Measurements from ENCODE around the gene PCDH9.

DNA sequence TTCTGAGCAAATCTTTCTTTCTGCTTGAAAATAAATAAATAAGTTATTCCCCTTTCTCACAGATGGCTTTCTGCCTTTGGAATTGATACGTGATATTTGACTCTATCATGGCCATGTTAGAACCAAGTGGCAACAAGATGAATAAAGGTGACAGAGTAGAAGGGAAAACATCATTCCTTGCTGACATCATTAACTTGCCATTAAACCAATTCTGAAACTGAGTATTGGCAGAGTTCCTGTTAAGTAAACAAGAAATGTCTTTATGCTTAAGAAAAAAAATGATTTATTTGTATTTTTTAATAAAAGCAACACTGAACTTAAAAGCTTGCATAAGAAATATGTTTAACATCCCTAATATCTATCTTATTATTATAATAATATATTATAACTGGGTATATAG lies 828.1 kb downstream of the PCDH9 start:
- TF ChIP-seq EZH2 (IDR thresholded peaks at IDR 0.05; ENCODE audit: insufficient read depth, low read length) = no peak
- TF ChIP-seq, protein P1, sequence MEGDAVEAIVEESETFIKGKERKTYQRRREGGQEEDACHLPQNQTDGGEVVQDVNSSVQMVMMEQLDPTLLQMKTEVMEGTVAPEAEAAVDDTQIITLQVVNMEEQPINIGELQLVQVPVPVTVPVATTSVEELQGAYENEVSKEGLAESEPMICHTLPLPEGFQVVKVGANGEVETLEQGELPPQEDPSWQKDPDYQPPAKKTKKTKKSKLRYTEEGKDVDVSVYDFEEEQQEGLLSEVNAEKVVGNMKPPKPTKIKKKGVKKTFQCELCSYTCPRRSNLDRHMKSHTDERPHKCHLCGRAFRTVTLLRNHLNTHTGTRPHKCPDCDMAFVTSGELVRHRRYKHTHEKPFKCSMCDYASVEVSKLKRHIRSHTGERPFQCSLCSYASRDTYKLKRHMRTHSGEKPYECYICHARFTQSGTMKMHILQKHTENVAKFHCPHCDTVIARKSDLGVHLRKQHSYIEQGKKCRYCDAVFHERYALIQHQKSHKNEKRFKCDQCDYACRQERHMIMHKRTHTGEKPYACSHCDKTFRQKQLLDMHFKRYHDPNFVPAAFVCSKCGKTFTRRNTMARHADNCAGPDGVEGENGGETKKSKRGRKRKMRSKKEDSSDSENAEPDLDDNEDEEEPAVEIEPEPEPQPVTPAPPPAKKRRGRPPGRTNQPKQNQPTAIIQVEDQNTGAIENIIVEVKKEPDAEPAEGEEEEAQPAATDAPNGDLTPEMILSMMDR (IDR thresholded peaks at IDR 0.05; ENCODE audit: insufficient read depth, low read depth, low read length) = no peak

Measured in astrocyte (in vitro differentiated cells and primary cell).